ENCODE results near the gene PGAM2.
A peak's percentile ranks its signal among the peaks of the same experiment; 100 is the strongest.
"Not testable (repeated sequence)": the region's sequence is repeated elsewhere in the genome, so short reads cannot be mapped to it uniquely, and the experiment has no call there.

Gene PGAM2

GRCh38 chr7:44046321-44047061, 18.9 kb downstream of the PGAM2 start:
- DNase-seq: no peak

GRCh38 chr7:44045226-44046014, 19.9 kb downstream of the PGAM2 start:
- DNase-seq: no peak

- peak; percentile 74 for DNase-seq
These were observed 20.8 kb downstream of the PGAM2 start, which contains the start of gene DBNL for GRCh38 chr7:44044315-44045225. Gene DBNL (plus strand): TSS chr7:44044702. CDS start chr7:44044738, 36 bp downstream.

- DNase-seq: no peak
These were observed 21.5 kb downstream of the PGAM2 start for GRCh38 chr7:44043902-44044301.

GRCh38 chr7:44042221-44042620, 23.1 kb downstream of the PGAM2 start:
- no peak for DNase-seq

GRCh38 chr7:44040493-44040891, 24.9 kb downstream of the PGAM2 start:
- not testable (repeated sequence) for DNase-seq

GRCh38 chr7:44039800-44040492, 25.4 kb downstream of the PGAM2 start:
- DNase-seq: not testable (repeated sequence)

GRCh38 chr7:44038961-44039558, 26.3 kb downstream of the PGAM2 start:
- DNase-seq: peak; percentile 59

- not testable (repeated sequence) for DNase-seq
These were observed 26.8 kb downstream of the PGAM2 start for GRCh38 chr7:44038553-44038952.

- not testable (repeated sequence) for DNase-seq
These were observed 27.4 kb downstream of the PGAM2 start for GRCh38 chr7:44037951-44038350.

- DNase-seq: not testable (repeated sequence)
These were observed 29.0 kb downstream of the PGAM2 start for GRCh38 chr7:44036364-44036763.

GRCh38 chr7:44033971-44034844, 31.2 kb downstream of the PGAM2 start:
- not testable (repeated sequence) for DNase-seq

- DNase-seq: not testable (repeated sequence)
These were observed 33.3 kb downstream of the PGAM2 start for GRCh38 chr7:44032031-44032430.

- not testable (repeated sequence) for DNase-seq
These were observed 34.0 kb downstream of the PGAM2 start for GRCh38 chr7:44031319-44031718.

GRCh38 chr7:44030029-44030428, 35.3 kb downstream of the PGAM2 start:
- DNase-seq: not testable (repeated sequence)

GRCh38 chr7:44029433-44029832, 35.9 kb downstream of the PGAM2 start:
- DNase-seq: not testable (repeated sequence)

- DNase-seq: not testable (repeated sequence)
These were observed 42.4 kb downstream of the PGAM2 start for GRCh38 chr7:44022796-44023467.

GRCh38 chr7:44022069-44022468, 43.3 kb downstream of the PGAM2 start:
- DNase-seq: not testable (repeated sequence)

- DNase-seq: not testable (repeated sequence)
These were observed 45.5 kb downstream of the PGAM2 start for GRCh38 chr7:44019825-44020224.
